Skin of body (tissue), 2 donors: ENCODE measurements around the gene SYT14. TPM values are rescaled to one million over a fixed set of nuclear protein-coding genes. Genes with fewer than 3 reads are reported as not detected.
"Not testable (repeated sequence)": the region's sequence is repeated elsewhere in the genome, so short reads cannot be mapped to it uniquely, and the experiment has no call there.

Experiments
- DNase-seq: peaks from one replicate; lab custom pipeline; 2025; lab: John Stamatoyannopoulos, UW
- total RNA-seq: library from RNA; depleted of rRNA; stranded (reverse); fragments of >200 nt; gene quantifications from one replicate; pipeline ENCODE4 v1.2.3, GENCODE V29; 2014

SYT14 gene
- total RNA-seq, 1 donor from 2014 or later: 1.2 TPM

- DNase-seq: no peak
These were observed 87.0 kb downstream of the SYT14 start for GRCh38 chr1:210024996-210025395.

- no peak for DNase-seq
These were observed 87.9 kb downstream of the SYT14 start for GRCh38 chr1:210025870-210026269.

- DNase-seq: no peak
These were observed 90.0 kb downstream of the SYT14 start for GRCh38 chr1:210027994-210028393.

GRCh38 chr1:210031473-210031872 is 93.5 kb downstream of the SYT14 start:
- DNase-seq: no peak

GRCh38 chr1:210043058-210043457 is 105.0 kb downstream of the SYT14 start:
- DNase-seq: no peak

GRCh38 chr1:210049616-210050015 is 111.6 kb downstream of the SYT14 start:
- DNase-seq: no peak

GRCh38 chr1:210050491-210050890 is 112.5 kb downstream of the SYT14 start:
- not testable (repeated sequence) for DNase-seq

- DNase-seq: no peak
These were observed 115.1 kb downstream of the SYT14 start for GRCh38 chr1:210053126-210053525.

GRCh38 chr1:210057593-210057992 is 119.6 kb downstream of the SYT14 start:
- no peak for DNase-seq

GRCh38 chr1:210061992-210062391 is 124.0 kb downstream of the SYT14 start:
- DNase-seq: no peak

- no peak for DNase-seq
These were observed 132.5 kb downstream of the SYT14 start for GRCh38 chr1:210070531-210070930.

- DNase-seq: no peak
These were observed 134.1 kb downstream of the SYT14 start for GRCh38 chr1:210072129-210072528.

GRCh38 chr1:210072896-210073504 is 135.0 kb downstream of the SYT14 start:
- DNase-seq: no peak

GRCh38 chr1:210074904-210075303 is 136.9 kb downstream of the SYT14 start:
- no peak for DNase-seq

GRCh38 chr1:210076620-210077019 is 138.6 kb downstream of the SYT14 start:
- no peak for DNase-seq

- DNase-seq: no peak
These were observed 143.5 kb downstream of the SYT14 start for GRCh38 chr1:210081494-210081893.

- DNase-seq: no peak
These were observed 147.3 kb downstream of the SYT14 start for GRCh38 chr1:210085359-210085758.

GRCh38 chr1:210087058-210087457 is 149.0 kb downstream of the SYT14 start:
- DNase-seq: no peak

GRCh38 chr1:210089855-210090254 is 151.8 kb downstream of the SYT14 start:
- no peak for DNase-seq

GRCh38 chr1:210092366-210092765 is 154.3 kb downstream of the SYT14 start:
- no peak for DNase-seq

GRCh38 chr1:210093461-210093860 is 155.4 kb downstream of the SYT14 start:
- DNase-seq: no peak

GRCh38 chr1:210098356-210098755 is 160.3 kb downstream of the SYT14 start:
- DNase-seq: no peak

GRCh38 chr1:210099921-210100320 is 161.9 kb downstream of the SYT14 start:
- DNase-seq: no peak

GRCh38 chr1:210104103-210104502 is 166.1 kb downstream of the SYT14 start:
- no peak for DNase-seq
